AG04449 (cell line): ENCODE measurements around the gene ENOX1.
A peak's percentile ranks its signal among the peaks of the same experiment; 100 is the strongest.

Experiments used
- CTCF ChIA-PET: fragments of 350-600 bp; formaldehyde crosslinking; extraction: SDS; loops from one replicate; lab custom pipeline; 2021; ENCODE audit warnings: antibody characterized with exemption; lab: Yijun Ruan, JAX
- POLR2A ChIA-PET: fragments of 400-600, 350-600 bp; formaldehyde crosslinking; extraction: SDS; loops from one replicate; lab custom pipeline; 2020; ENCODE audit warnings: antibody characterized with exemption, inconsistent platforms; lab: Yijun Ruan, JAX
- DNase-seq: peaks from one replicate; pipeline ENCODE4 v3.0.0-alpha.2; 2010; ENCODE audit warnings: low read depth, low spot score
- H3K4me3 ChIP-seq: 2 replicates; pipeline ENCODE4 v1.5.1; 2011; ENCODE audit warnings: low read depth, mild to moderate bottlenecking, control low read depth, low read length
- CTCF ChIP-seq: IDR thresholded peaks from one replicate; pipeline ENCODE4 v1.5.1; 2011; ENCODE audit warnings: mild to moderate bottlenecking, moderate library complexity, low read length, control low read depth, inconsistent platforms; ENCODE audit not compliant: insufficient read depth; ENCODE audit errors: missing control alignments

Gene ENOX1

GRCh38 chr13:43580280-43580679 lies 206.5 kb downstream of the ENOX1 start:
- POLR2A ChIA-PET: no interaction called here
- CTCF ChIA-PET: no interaction called here

GRCh38 chr13:43579321-43579720 lies 207.5 kb downstream of the ENOX1 start:
- no peak for TF ChIP-seq CTCF
- no peak for DNase-seq
- no peak overlapping the region for H3K4me3 ChIP-seq
- ChIA-PET CTCF (no interaction called here), POLR2A (no interaction called here)

More at GRCh38 chr13:43580280-43580679, 206.5 kb downstream of the ENOX1 start:
- no peak for DNase-seq
- H3K4me3 ChIP-seq: no peak overlapping the region
- TF ChIP-seq CTCF: no peak

GRCh38 chr13:43574605-43575004 lies 212.2 kb downstream of the ENOX1 start:
- DNase-seq: no peak
- ChIA-PET POLR2A (no interaction called here), CTCF (no interaction called here)
- H3K4me3 ChIP-seq: no peak overlapping the region
- no peak for TF ChIP-seq CTCF

GRCh38 chr13:43573802-43574514 lies 212.8 kb downstream of the ENOX1 start:
- ChIA-PET POLR2A (no interaction called here), CTCF (no interaction called here)
- no peak overlapping the region for H3K4me3 ChIP-seq
- TF ChIP-seq CTCF: no peak
- DNase-seq: no peak

GRCh38 chr13:43573361-43573740 lies 213.4 kb downstream of the ENOX1 start:
- DNase-seq: no peak
- ChIA-PET POLR2A (no interaction called here), CTCF (no interaction called here)
- H3K4me3 ChIP-seq: no peak overlapping the region
- no peak for TF ChIP-seq CTCF

GRCh38 chr13:43572656-43573360 lies 214.0 kb downstream of the ENOX1 start:
- ChIA-PET CTCF (no interaction called here), POLR2A (interaction anchor here (1.2 kb wide), 1 partner anchor 213 kb away, joined by 5 read pairs; the partner anchor contains the start of gene ENOX1)
- TF ChIP-seq CTCF: no peak
- no peak overlapping the region for H3K4me3 ChIP-seq
- peak; percentile 61 for DNase-seq
